Right lobe of liver (tissue), 6 donors: ENCODE measurements around the gene FAM9C. TPM values are rescaled to one million over a fixed set of nuclear protein-coding genes. Genes with fewer than 3 reads are reported as not detected.

Source experiments
- ATAC-seq, 4 donors: fragments of 200-7000 bp; cut with Tn5 transposase; one replicate each; pipeline ENCODE4 v1.9.1; 2020; ENCODE audit warnings: mild to moderate bottlenecking in 4 of 4, moderate library complexity in 4 of 4
- DNase-seq, 3 donors: peaks; one replicate each; pipeline ENCODE4 v3.0.0-alpha.2; 2020
- H3K27ac ChIP-seq, 3 donors: fragments of 200-600 bp; one replicate each; pipeline ENCODE4 v1.8.0; 2022
- H3K27me3 ChIP-seq, 2 donors: fragments of 200-600 bp; one replicate each; pipeline ENCODE4 v1.8.0; 2022
- H3K36me3 ChIP-seq, 4 donors: fragments of 200-600 bp; sonication (generic) in 1 of 4; one replicate each; pipeline versions ENCODE4 v1.5.1 to v1.8.0; 2017 to 2022; ENCODE audit warnings: control low read depth in 1 of 4
- H3K4me1 ChIP-seq, 4 donors: fragments of 200-600 bp; sonication (generic) in 1 of 4; one replicate each; pipeline versions ENCODE4 v1.5.1 to v1.8.0; 2017 to 2022; ENCODE audit warnings: control low read depth in 1 of 4
- H3K4me3 ChIP-seq, 3 donors: fragments of 200-600 bp; one replicate each; pipeline ENCODE4 v1.8.0; 2022
- H3K9me3 ChIP-seq, 4 donors: fragments of 200-600 bp; sonication (generic) in 1 of 4; one replicate each; pipeline versions ENCODE4 v1.5.1 to v1.8.0; 2017 to 2022; ENCODE audit warnings: control low read depth in 1 of 4
- POLR2A ChIP-seq: fragments of 450-650 bp; IDR thresholded peaks from one replicate; pipeline ENCODE4 v1.6.1; 2017; ENCODE audit warnings: antibody characterized with exemption, mild to moderate bottlenecking
- WGBS: methylation state at CpG from one replicate; pipeline ENCODE4 v1.1.6; 2018; ENCODE audit warnings: low coverage, low lambda C conversion rate; ENCODE audit not compliant: insufficient coverage; ENCODE audit errors: missing lambda C conversion rate; 5-methylcytosine and 5-hydroxymethylcytosine counted together
- intact Hi-C, 2 donors: fragments of 100-400 bp; cut with DNase I; formaldehyde crosslinking; loops; one replicate each; pipeline versions ENCODE4 v1.11.2 to v1.14.1; 2022
- total RNA-seq, 6 experiments: library from RNA; depleted of rRNA in 2 of 6; stranded (reverse); fragments of >200 nt in 2 of 6; fragmentation: NEBNext Ultra II Directional in 3 of 6; extraction: Animal tissue kit (Norgen Biotek cat#: 25700) in 3 of 6; gene quantifications; one replicate each; pipeline versions ENCODE4 v1.1.0 to v1.2.4, GENCODE V29; 2016 to 2023
- TF ChIP-seq, protein P1 (sequence below), 4 donors: fragments of 200-600 bp in 3 of 4; fragments of 450-650 bp in 1 of 4; IDR thresholded peaks; one replicate each; pipeline versions ENCODE4 v1.5.1 to v1.8.0; 2016 to 2022; ENCODE audit warnings: antibody characterized with exemption in 4 of 4, mild to moderate bottlenecking in 2 of 4
- donor health status: DM: no; HTN: yes; CAD: no.
- donor health status: DM: no; HTN: no; CAD: no.
- donor health status: DM: no; HTN: no; CAD: no.
- donor health status: DM: no; HTN: yes; CAD: no.
- donor health status: DM: no; HTN: yes; CAD: no.

Gene FAM9C
- total RNA-seq, 6 experiments from 2014 or later = not detected

DNA sequence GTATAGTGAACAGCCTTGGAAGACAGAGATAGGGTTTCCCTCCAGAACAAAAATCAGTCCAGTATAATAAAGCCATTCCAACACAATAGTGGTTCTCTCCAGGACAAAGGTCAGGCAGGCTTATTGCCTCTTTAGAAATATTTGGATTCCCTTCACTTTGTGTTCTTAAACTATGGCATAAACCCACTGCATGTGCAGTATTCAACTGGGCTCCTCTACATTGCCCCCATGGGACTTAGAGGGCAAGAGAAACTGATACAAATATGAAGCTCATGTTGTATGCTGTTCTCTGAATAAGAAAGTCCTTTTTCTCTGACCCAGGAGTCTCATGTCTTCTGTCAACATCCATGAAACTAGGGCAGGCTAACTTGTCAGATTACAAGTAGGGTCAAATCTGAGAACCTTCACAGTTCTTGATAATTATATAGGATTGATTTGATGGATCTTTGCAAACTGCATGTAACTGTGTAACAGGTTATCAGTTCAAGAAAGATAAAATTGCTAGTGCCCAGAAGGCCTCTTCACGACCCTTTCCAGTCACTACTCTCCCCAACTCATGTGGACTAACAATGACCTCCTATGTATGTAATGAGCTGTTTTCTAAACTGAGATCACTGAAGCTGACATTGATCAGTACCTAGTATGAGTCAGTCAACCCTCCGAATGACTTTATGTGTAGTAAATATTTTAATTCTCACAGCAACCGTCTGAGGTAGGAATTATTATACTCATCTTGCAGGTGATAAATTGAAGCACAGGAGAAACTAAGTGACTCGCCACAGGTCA, 31.9 kb upstream of the FAM9C start:
- 82% methylated on average over 4 of the region's 4 CpGs for WGBS
- intact Hi-C loops = no loop called here
- ATAC-seq = peak in 1 of 4 donors; percentile 15

DNA sequence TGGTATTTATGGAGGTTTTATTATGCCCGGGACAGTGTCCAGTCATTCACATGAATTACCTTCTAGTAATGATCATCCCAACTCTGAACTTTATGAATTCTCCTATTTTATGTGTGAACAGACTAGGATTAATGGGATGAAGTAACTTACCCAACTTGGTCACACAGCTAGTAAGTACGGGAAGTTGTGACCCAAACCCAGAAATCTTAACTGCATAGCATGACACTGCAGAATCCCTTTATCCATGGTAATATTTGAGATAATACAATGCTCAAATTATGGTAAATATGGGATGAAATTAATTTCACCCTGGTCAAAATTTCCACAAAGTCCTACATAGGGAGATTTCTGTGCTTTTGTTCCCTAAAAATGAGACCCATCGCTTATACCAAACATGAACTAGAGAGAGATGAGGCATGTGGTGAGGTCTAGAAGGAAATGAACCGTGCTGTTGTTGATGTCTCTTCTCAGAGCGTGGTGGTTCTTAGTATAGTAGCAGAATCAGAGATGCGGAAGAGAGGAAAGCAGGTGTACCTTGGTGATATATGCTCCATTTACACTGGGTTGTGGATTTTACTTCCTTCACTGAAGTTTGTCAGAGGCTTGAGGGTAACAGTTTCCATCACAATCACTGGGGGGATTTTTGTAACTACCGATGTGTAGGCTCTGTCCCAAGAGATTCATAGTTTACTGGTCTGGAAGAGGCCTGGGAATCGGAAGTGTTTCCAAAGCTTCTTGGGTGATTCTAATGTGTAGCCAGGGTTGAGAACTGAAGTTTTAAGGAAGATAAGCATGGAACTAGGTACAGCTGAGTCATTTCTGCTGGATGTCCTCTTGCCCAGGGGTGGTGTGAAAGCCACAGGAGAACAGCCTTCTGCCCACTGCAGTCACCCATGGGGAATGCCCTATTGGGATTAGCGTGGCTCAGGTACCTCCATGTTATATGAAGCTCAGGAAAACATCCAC, 30.2 kb upstream of the FAM9C start:
- Histone ChIP-seq H3K27me3 (no peaks in the 10 kb centered on the region), H3K27ac (no peak overlapping the region), H3K36me3 (no peaks in the 10 kb centered on the region), H3K9me3 (no peaks in the 10 kb centered on the region), H3K4me3 (no peak overlapping the region), H3K4me1 (no peaks in the 10 kb centered on the region)
- no peak for ATAC-seq
- DNase-seq = no peak
- 72% methylated on average over 8 of the region's 9 CpGs for WGBS
- TF ChIP-seq POLR2A = no peak
- TF ChIP-seq, protein P1, sequence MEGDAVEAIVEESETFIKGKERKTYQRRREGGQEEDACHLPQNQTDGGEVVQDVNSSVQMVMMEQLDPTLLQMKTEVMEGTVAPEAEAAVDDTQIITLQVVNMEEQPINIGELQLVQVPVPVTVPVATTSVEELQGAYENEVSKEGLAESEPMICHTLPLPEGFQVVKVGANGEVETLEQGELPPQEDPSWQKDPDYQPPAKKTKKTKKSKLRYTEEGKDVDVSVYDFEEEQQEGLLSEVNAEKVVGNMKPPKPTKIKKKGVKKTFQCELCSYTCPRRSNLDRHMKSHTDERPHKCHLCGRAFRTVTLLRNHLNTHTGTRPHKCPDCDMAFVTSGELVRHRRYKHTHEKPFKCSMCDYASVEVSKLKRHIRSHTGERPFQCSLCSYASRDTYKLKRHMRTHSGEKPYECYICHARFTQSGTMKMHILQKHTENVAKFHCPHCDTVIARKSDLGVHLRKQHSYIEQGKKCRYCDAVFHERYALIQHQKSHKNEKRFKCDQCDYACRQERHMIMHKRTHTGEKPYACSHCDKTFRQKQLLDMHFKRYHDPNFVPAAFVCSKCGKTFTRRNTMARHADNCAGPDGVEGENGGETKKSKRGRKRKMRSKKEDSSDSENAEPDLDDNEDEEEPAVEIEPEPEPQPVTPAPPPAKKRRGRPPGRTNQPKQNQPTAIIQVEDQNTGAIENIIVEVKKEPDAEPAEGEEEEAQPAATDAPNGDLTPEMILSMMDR (IDR thresholded peaks at IDR 0.05) = no peak
- intact Hi-C loops = no loop called here

More for the DNA sequence above, 31.9 kb upstream of the FAM9C start:
- DNase-seq = no peak
- Histone ChIP-seq H3K4me3 (no peak overlapping the region), H3K27ac (no peak overlapping the region), H3K36me3 (no peaks in the 10 kb centered on the region), H3K27me3 (no peaks in the 10 kb centered on the region), H3K4me1 (no peaks in the 10 kb centered on the region), H3K9me3 (no peaks in the 10 kb centered on the region)
- TF ChIP-seq, protein P1 (IDR thresholded peaks at IDR 0.05) = no peak
- TF ChIP-seq POLR2A = no peak

DNA sequence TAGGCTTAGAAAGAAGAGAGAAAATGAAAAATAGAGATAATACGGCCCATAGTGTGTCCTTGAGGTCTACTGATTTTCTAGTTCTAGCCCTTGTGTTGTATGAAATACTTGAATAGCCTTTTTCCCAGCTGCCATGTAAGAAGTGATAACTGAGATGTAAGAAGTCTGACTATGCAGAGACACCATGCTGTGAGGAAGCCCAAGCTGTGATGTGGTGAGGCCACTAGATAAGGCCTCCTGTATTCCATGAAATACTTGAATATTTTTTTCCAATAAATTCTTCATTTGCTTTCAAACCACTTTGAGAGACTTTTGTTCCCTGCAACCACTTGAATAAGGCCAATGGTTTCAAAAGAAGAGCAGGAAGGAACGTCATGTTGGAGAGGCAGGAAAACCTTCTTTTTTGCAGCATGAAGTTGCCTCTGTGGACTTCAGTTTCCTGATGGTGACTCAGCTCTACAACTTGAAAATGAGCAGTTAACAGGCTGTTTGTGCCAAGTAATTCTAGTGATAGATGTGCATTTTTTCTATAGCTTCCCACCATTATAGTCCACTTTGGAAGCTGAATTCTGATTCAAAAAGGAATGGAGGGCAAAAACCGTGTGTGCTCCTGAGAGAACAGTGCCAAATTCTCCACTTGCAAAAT, 25.5 kb upstream of the FAM9C start:
- Histone ChIP-seq H3K27ac (no peak overlapping the region), H3K4me1 (no peaks in the 10 kb centered on the region), H3K9me3 (peaks cover 0 to 2% (median 0%) of the 10 kb centered on the region in 4 donors), H3K4me3 (no peak overlapping the region), H3K36me3 (no peaks in the 10 kb centered on the region), H3K27me3 (no peaks in the 10 kb centered on the region)
- intact Hi-C loops = no loop called here
- no peak for DNase-seq
- TF ChIP-seq, protein P1 (IDR thresholded peaks at IDR 0.05) = no peak
- no peak for TF ChIP-seq POLR2A
- ATAC-seq = no peak
- WGBS = 50% methylated on average over 3 of the region's 3 CpGs

DNA sequence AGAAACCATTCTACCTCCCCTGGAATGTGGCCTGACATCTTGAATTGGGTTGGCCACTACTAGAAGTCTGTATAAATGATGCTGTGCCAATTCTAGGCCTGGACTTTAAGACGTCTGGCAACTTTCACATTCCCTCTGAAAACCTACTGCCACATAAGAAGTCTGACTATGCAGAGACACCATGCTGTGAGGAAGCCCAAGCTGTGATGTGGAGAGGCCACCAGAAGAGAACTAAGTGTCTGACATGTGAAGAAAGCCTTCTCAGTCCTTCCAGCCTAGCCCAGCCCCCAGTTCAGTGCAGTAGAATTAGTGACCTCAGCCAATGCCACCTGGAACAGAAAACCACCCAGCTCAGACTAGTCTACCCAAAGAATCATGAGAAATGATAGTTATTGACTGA, 24.2 kb upstream of the FAM9C start:
- WGBS = 36% methylated on average over 1 of the region's 1 CpG
- no peaks in the 10 kb centered on the region for H3K27me3 ChIP-seq
- no peaks in the 10 kb centered on the region for H3K4me1 ChIP-seq
- intact Hi-C loops = no loop called here
- no peak overlapping the region for H3K4me3 ChIP-seq
- DNase-seq (no peak), ATAC-seq (no peak)
- no peak overlapping the region for H3K27ac ChIP-seq
- H3K9me3 ChIP-seq = peaks cover 0 to 2% (median 0%) of the 10 kb centered on the region in 4 donors
- H3K36me3 ChIP-seq = no peaks in the 10 kb centered on the region
- no peak for TF ChIP-seq POLR2A
- TF ChIP-seq, protein P1 (IDR thresholded peaks at IDR 0.05) = no peak
